Inferior parietal cortex (tissue), 1 donor: ENCODE data around the gene KHSRP.

Experiments used
- DNase-seq: peaks from one replicate; pipeline ENCODE4 v3.0.0-alpha.2; 2016; ENCODE audit errors: extremely low spot score

KHSRP gene

GRCh38 chr19:6424195-6424938 is at the start of gene KHSRP:
TSS of gene KHSRP (minus strand) at chr19:6424811. CDS start at chr19:6424701, 110 bp downstream.
- DNase-seq, result no peak

- DNase-seq, result no peak
Measured at GRCh38 chr19:6473647-6474046, 49.0 kb upstream of the KHSRP start.

- no peak for DNase-seq
Measured at GRCh38 chr19:6472713-6473112, 48.1 kb upstream of the KHSRP start.

GRCh38 chr19:6471076-6471475 is 46.5 kb upstream of the KHSRP start:
- no peak for DNase-seq

GRCh38 chr19:6470173-6470572 is 45.6 kb upstream of the KHSRP start:
- DNase-seq, result no peak

- no peak for DNase-seq
Measured at GRCh38 chr19:6467384-6467783, 42.8 kb upstream of the KHSRP start.

- DNase-seq, result no peak
Measured at GRCh38 chr19:6466526-6467248, 42.1 kb upstream of the KHSRP start.

GRCh38 chr19:6465663-6466062 is 41.1 kb upstream of the KHSRP start:
- DNase-seq, result no peak

- no peak for DNase-seq
Measured at GRCh38 chr19:6465006-6465405, 40.4 kb upstream of the KHSRP start.

- no peak for DNase-seq
Measured at GRCh38 chr19:6464070-6464873, 39.7 kb upstream of the KHSRP start, which contains the start of gene CRB3. TSS of gene CRB3 (plus strand) at chr19:6464271. CDS start at chr19:6464702, 431 bp downstream.

GRCh38 chr19:6460099-6460884 is 35.7 kb upstream of the KHSRP start:
- peak; percentile 99 for DNase-seq

GRCh38 chr19:6459262-6460098 is 34.9 kb upstream of the KHSRP start, which contains the start of gene SLC25A23:
TSS of gene SLC25A23 (minus strand) at chr19:6459792. CDS start at chr19:6459628, 164 bp downstream.
- DNase-seq, result peak; percentile 68

- DNase-seq, result no peak
Measured at GRCh38 chr19:6458695-6459261, 34.2 kb upstream of the KHSRP start.

- DNase-seq, result no peak
Measured at GRCh38 chr19:6457958-6458694, 33.5 kb upstream of the KHSRP start.

GRCh38 chr19:6455924-6456323 is 31.3 kb upstream of the KHSRP start:
- no peak for DNase-seq

GRCh38 chr19:6453951-6454565 is 29.4 kb upstream of the KHSRP start:
- DNase-seq, result no peak

GRCh38 chr19:6452899-6453298 is 28.3 kb upstream of the KHSRP start:
- no peak for DNase-seq

- DNase-seq, result no peak
Measured at GRCh38 chr19:6452223-6452614, 27.6 kb upstream of the KHSRP start.
